ENCODE measurements around the gene LPCAT2. TPM values are rescaled to one million over a fixed set of nuclear protein-coding genes. Genes with fewer than 3 reads are reported as not detected.

Gene LPCAT2
- total RNA-seq, 1 experiment from 2014 or later = 10.7 TPM

DNA sequence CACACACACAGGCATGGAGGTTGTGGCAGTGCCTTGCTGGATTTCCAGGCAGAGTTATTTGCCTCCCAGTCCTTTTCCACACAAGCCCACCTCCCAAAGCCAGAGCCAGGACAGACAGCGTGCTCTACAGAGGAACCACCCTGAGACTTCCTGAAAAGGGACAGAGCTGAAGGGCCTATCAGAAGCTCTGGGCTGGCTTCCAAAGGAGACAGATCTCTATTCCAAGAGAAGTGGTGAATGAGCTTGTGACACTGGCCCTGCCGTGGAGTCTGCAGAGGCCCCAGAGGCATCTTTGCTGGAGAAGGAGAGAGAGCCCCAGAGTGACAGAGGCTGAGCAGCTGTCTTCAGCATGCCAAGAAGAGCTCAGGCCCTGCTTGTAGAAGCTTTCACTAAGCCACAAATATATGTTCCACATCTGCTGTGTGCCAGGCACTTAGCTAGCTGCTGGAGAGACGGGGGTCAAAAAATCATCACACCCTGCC is 8.3 kb upstream of the LPCAT2 start:
- intact Hi-C loops (cut with micrococcal nuclease) = no loop called here
- POLR2A ChIA-PET = interaction anchor here (0.5 to 1.0 kb wide), 6 partner anchors 14 to 1587 kb away, joined by 3 to 6 read pairs (median 4); no protein-coding TSS in a partner anchor
- H3K36me3 Mint-ChIP-seq (ENCODE audit: insufficient read depth, unreplicated experiment) = no peaks in the 10 kb centered on the region
- no peaks in the 10 kb centered on the region for H3K9me3 Mint-ChIP-seq (ENCODE audit: unreplicated experiment)
- no peak overlapping the region for H3K4me3 Mint-ChIP-seq (ENCODE audit: unreplicated experiment)
- DNase-seq (ENCODE audit: unreplicated experiment) = peak; percentile 29
- H3K27ac Mint-ChIP-seq (ENCODE audit: low read depth, unreplicated experiment) = no peak overlapping the region
- no TSS peak for BruUV-seq (replicated peaks)
- peaks cover 34% of the 10 kb centered on the region for H3K4me1 Mint-ChIP-seq (ENCODE audit: insufficient read depth, unreplicated experiment)
- H3K27me3 Mint-ChIP-seq (ENCODE audit: insufficient read depth, unreplicated experiment) = no peaks in the 10 kb centered on the region
- CTCF ChIA-PET = interaction anchor here (0.9 to 6.4 kb wide), 6 partner anchors 14 to 202 kb away, joined by 3 to 53 read pairs (median 6); no protein-coding TSS in a partner anchor
- TF ChIP-seq, protein P1, sequence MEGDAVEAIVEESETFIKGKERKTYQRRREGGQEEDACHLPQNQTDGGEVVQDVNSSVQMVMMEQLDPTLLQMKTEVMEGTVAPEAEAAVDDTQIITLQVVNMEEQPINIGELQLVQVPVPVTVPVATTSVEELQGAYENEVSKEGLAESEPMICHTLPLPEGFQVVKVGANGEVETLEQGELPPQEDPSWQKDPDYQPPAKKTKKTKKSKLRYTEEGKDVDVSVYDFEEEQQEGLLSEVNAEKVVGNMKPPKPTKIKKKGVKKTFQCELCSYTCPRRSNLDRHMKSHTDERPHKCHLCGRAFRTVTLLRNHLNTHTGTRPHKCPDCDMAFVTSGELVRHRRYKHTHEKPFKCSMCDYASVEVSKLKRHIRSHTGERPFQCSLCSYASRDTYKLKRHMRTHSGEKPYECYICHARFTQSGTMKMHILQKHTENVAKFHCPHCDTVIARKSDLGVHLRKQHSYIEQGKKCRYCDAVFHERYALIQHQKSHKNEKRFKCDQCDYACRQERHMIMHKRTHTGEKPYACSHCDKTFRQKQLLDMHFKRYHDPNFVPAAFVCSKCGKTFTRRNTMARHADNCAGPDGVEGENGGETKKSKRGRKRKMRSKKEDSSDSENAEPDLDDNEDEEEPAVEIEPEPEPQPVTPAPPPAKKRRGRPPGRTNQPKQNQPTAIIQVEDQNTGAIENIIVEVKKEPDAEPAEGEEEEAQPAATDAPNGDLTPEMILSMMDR (IDR thresholded peaks at IDR 0.05; ENCODE audit: unreplicated experiment) = no peak

GRCh38 chr16:55501549-55502322 is 7.1 kb upstream of the LPCAT2 start:
- TF ChIP-seq, protein P1 (IDR thresholded peaks at IDR 0.05; ENCODE audit: unreplicated experiment) = peak; percentile 19
- intact Hi-C loops (cut with micrococcal nuclease) = no loop called here
- ChIA-PET CTCF (interaction anchor here (0.7 to 6.4 kb wide), 15 partner anchors 8 to 206 kb away, joined by 3 to 53 read pairs (median 4); no protein-coding TSS in a partner anchor), POLR2A (interaction anchor here (0.7 to 2.1 kb wide), 6 partner anchors 21 to 1589 kb away, joined by 3 to 9 read pairs (median 4); no protein-coding TSS in a partner anchor)
- no peaks in the 10 kb centered on the region for H3K27me3 Mint-ChIP-seq (ENCODE audit: insufficient read depth, unreplicated experiment)
- no peak for DNase-seq (ENCODE audit: unreplicated experiment)
- no peaks in the 10 kb centered on the region for H3K36me3 Mint-ChIP-seq (ENCODE audit: insufficient read depth, unreplicated experiment)
- H3K4me3 Mint-ChIP-seq (ENCODE audit: unreplicated experiment) = no peak overlapping the region
- H3K27ac Mint-ChIP-seq (ENCODE audit: low read depth, unreplicated experiment) = no peak overlapping the region
- BruUV-seq (replicated peaks) = no TSS peak
- H3K4me1 Mint-ChIP-seq (ENCODE audit: insufficient read depth, unreplicated experiment) = peaks cover 26% of the 10 kb centered on the region
- no peaks in the 10 kb centered on the region for H3K9me3 Mint-ChIP-seq (ENCODE audit: unreplicated experiment)

DNA sequence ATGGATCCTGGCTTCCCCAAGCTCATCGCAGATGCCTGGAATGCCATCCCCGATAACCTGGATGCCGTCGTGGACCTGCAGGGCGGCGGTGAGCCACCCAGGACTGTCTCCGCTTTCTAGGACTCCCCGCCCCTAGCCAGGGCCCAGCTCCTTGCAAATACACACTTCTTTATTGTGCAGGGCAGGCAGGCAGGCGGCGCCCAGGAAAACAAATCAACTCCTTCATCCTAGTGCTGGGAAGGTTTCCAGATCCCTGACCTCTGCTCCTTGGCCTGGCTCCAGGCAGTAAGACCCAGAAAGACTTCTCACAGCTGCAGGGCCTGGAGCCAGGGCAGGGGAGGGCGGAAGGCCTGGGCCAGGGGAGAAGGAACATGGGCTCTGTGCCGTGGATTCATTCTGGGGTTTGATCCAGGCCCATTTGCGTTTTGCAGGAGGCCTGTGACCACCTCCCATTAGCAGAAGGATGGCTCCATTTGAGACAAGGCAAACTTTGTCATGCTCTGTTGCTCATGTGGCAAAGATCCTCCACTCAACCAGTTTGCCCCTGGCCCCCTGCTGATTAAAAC is 6.0 kb upstream of the LPCAT2 start:
- H3K27ac Mint-ChIP-seq (ENCODE audit: low read depth, unreplicated experiment) = no peak overlapping the region
- intact Hi-C loops (cut with micrococcal nuclease) = no loop called here
- H3K36me3 Mint-ChIP-seq (ENCODE audit: insufficient read depth, unreplicated experiment) = no peaks in the 10 kb centered on the region
- TF ChIP-seq, protein P1 (IDR thresholded peaks at IDR 0.05; ENCODE audit: unreplicated experiment) = no peak
- POLR2A ChIA-PET = interaction anchor here (0.6 to 2.1 kb wide), 6 partner anchors 9 to 948 kb away, joined by 3 to 9 read pairs (median 3); partner anchors contain the start of genes NUDT21 and OGFOD1
- no peaks in the 10 kb centered on the region for H3K9me3 Mint-ChIP-seq (ENCODE audit: unreplicated experiment)
- no peak overlapping the region for H3K4me3 Mint-ChIP-seq (ENCODE audit: unreplicated experiment)
- DNase-seq (ENCODE audit: unreplicated experiment) = peak; percentile 93
- CTCF ChIA-PET = interaction anchor here (0.7 to 6.4 kb wide), 16 partner anchors 9 to 200 kb away, joined by 3 to 53 read pairs (median 4); no protein-coding TSS in a partner anchor
- no TSS peak for BruUV-seq (replicated peaks)
- H3K4me1 Mint-ChIP-seq (ENCODE audit: insufficient read depth, unreplicated experiment) = peaks cover 26% of the 10 kb centered on the region
- H3K27me3 Mint-ChIP-seq (ENCODE audit: insufficient read depth, unreplicated experiment) = no peaks in the 10 kb centered on the region
